GM19193 (cell line): ENCODE measurements around the gene KIAA0825.
A peak's percentile ranks its signal among the peaks of the same experiment; 100 is the strongest.

Source experiments
- POLR2A ChIP-seq: IDR thresholded peaks from 4 replicates; pipeline ENCODE4 v1.6.1; 2011; ENCODE audit not compliant: insufficient read depth, insufficient read length; ENCODE audit errors: extremely low read depth

Gene KIAA0825

GRCh38 chr5:94140300-94140699 lies 478.1 kb downstream of the KIAA0825 start:
- no peak for TF ChIP-seq POLR2A

GRCh38 chr5:94130077-94130476 lies 488.3 kb downstream of the KIAA0825 start:
- TF ChIP-seq POLR2A = no peak

DNA sequence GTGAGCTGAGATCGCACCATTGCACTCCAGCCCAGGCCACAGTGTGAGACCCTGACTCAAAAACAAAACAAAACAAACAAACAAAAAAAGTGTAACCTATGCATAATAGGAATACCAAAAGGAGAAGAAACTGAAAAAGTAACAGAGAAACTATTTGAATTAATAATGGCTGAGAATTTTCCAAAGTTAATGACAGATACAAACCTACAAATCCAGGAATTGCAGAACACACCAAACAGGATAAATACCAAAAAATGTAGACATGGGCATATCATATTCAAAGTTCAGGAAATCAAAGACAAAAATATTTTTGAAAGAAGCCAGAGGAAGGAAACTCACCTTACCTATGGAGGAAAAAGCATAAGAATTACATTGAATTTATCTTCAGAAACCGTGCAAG lies 493.3 kb downstream of the KIAA0825 start:
- TF ChIP-seq POLR2A = no peak

GRCh38 chr5:94113087-94113486 lies 505.3 kb downstream of the KIAA0825 start:
- TF ChIP-seq POLR2A = no peak

DNA sequence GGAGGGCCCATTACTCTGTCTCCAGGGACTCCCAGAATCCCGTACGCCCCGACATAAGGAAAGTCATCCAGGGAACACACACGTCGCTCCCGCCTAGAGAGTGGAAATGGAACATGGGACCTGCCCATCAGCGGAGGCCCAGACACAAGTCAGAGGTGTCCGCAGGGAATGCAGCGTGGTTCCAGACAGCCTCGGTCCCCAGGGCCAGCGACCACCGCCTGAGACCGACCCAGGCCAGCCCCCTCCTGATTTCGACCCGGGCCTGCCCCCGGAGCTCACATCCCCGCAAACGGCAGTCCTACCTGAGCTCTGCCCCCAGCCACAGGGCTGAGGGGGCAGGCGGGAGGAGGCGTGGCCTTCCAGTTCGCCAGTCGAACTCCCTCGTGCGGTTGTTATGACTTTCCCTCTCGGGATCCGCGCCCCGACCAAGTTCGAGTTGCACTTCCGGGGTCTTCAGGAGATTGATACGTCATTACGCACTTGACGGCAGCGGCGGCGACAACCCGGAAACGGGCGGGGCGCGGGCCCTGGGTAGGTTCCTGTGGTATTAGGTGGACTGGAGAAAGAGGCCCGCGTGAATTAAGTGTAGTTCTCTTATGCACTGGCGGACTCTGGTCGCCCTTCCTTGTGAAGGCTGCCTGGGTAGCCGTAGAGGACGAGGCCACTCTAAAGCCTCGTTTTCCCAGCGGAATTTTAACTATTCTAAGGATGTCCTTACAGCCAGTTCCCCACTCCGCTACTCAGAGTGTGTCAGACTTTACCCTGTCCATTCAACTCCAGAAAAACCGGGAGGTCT lies 507.0 kb downstream of the KIAA0825 start:
- TF ChIP-seq POLR2A = peak; percentile 73

DNA sequence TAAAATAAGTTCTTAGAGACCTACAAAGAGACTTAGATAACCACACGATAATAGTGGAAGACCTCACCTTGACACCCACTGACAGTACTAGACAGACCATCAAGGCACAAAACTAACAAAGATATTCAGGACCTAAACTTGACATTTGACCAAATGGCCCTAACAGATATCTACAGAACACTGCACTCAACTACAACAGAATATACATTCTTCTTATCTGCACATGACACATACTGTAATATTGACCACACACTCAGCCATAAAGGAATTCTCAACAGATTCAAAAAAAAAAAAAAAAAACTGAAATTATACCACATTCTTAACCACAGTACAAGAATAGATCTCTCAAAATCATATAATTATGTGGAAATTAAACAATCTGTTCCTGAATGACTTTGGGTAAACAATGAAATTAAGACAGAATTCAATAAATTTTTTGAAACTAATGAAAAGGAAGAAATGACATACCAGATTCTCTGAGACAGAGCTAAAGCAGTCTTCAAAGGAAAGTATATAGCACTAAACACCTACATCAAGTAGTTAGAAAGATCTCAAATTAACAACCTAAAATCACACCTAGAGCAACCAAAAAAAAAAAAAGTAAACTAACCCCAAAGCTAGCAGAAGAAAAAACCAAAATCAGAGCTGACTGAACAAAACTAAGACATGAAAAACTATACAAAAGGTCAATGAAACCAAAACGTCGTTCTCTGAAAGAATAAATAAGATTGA lies 514.7 kb downstream of the KIAA0825 start:
- no peak for TF ChIP-seq POLR2A
